HG03457 (cell line): ENCODE measurements around the gene C4orf36.

ENCODE experiments used
- ATAC-seq: cut with Tn5 transposase; IDR thresholded peaks from one replicate; pipeline ENCODE4 v1.9.1; 2021; ENCODE audit warnings: moderate number of reproducible peaks; ENCODE audit not compliant: unreplicated experiment

C4orf36 gene

GRCh38 chr4:86870442-86871069 lies 21.7 kb downstream of the C4orf36 start:
- no peak for ATAC-seq

- no peak for ATAC-seq
Measured at GRCh38 chr4:86857341-86858052, 34.7 kb downstream of the C4orf36 start.

- ATAC-seq = no peak
Measured at GRCh38 chr4:86856896-86857295, 35.3 kb downstream of the C4orf36 start.

GRCh38 chr4:86855572-86855971 lies 36.6 kb downstream of the C4orf36 start:
- ATAC-seq = no peak

GRCh38 chr4:86853209-86853608 lies 39.0 kb downstream of the C4orf36 start:
- no peak for ATAC-seq

- no peak for ATAC-seq
Measured at GRCh38 chr4:86848732-86849619, 43.2 kb downstream of the C4orf36 start, which contains the start of gene SLC10A6. Gene SLC10A6, minus strand, starts transcription at chr4:86849384. Its CDS starts 269 bp downstream, at chr4:86849115.

- no peak for ATAC-seq
Measured at GRCh38 chr4:86848136-86848535, 44.1 kb downstream of the C4orf36 start.

- ATAC-seq = no peak
Measured at GRCh38 chr4:86847571-86847970, 44.7 kb downstream of the C4orf36 start.

GRCh38 chr4:86846921-86847320 lies 45.3 kb downstream of the C4orf36 start:
- no peak for ATAC-seq

- no peak for ATAC-seq
Measured at GRCh38 chr4:86845593-86845992, 46.6 kb downstream of the C4orf36 start.

- no peak for ATAC-seq
Measured at GRCh38 chr4:86841309-86841708, 50.9 kb downstream of the C4orf36 start.

- no peak for ATAC-seq
Measured at GRCh38 chr4:86840858-86841257, 51.4 kb downstream of the C4orf36 start.

GRCh38 chr4:86837691-86838503 lies 54.3 kb downstream of the C4orf36 start:
- no peak for ATAC-seq

- ATAC-seq = no peak
Measured at GRCh38 chr4:86835677-86836076, 56.5 kb downstream of the C4orf36 start.

- no peak for ATAC-seq
Measured at GRCh38 chr4:86834901-86835300, 57.3 kb downstream of the C4orf36 start.

- no peak for ATAC-seq
Measured at GRCh38 chr4:86833615-86834014, 58.6 kb downstream of the C4orf36 start.

- ATAC-seq = no peak
Measured at GRCh38 chr4:86831262-86832130, 60.7 kb downstream of the C4orf36 start.
